GM13976 (cell line): ENCODE results near the gene SFMBT2.

Source experiments
- DNase-seq: peaks from one replicate; pipeline ENCODE4 v3.0.0; 2012; ENCODE audit warnings: low spot score
- in situ Hi-C: fragments of 300-500 bp; cut with MboI; formaldehyde crosslinking; loops from one replicate; pipeline ENCODE4 v1.12.0; 2022; ENCODE audit warnings: low sequenced_read_pairs, mixed read lengths, inconsistent platforms; ENCODE audit not compliant: unreplicated experiment
- TF ChIP-seq, protein P1 (sequence below): IDR thresholded peaks from 2 replicates; pipeline ENCODE4 v1.5.1; 2012; ENCODE audit warnings: borderline replicate concordance, mild to moderate bottlenecking; ENCODE audit not compliant: insufficient read depth; ENCODE audit errors: extremely low read depth, missing control alignments, control extremely low read depth

SFMBT2 gene

DNA sequence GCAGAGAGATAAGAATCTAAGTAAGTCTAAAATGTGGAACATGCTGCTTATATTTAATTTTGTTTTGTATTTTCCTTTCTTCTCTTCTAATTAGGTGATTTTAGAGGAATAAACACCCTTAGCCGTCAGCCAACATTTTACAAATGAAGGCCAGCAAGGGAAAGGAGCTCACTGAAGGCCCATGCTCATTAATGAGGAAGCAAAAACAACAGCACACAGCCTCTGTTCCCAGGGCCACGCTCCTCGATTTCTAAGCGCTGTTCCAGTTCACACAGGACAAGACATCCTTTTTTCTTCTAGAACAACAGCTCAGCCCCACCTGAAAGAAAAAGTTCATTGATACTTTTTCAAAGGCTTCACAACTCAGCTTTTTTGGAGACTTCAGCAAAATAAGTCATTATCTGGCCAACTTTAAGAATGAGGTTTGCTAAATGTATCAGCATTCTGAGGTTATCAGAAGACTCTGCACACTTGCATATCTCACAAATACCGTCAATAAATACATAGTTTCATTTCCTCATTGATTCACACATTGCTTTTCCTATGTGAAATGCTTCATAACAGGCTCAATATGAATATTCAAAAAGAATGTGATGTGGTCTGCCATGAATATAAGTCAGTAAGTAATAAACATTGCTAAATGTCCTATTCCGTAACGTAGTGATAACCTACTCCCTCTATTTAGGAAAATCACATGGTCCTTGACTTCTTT is 34.8 kb upstream of the SFMBT2 start:
- DNase-seq = peak; percentile 40
- in situ Hi-C loops = no loop called here
- TF ChIP-seq, protein P1, sequence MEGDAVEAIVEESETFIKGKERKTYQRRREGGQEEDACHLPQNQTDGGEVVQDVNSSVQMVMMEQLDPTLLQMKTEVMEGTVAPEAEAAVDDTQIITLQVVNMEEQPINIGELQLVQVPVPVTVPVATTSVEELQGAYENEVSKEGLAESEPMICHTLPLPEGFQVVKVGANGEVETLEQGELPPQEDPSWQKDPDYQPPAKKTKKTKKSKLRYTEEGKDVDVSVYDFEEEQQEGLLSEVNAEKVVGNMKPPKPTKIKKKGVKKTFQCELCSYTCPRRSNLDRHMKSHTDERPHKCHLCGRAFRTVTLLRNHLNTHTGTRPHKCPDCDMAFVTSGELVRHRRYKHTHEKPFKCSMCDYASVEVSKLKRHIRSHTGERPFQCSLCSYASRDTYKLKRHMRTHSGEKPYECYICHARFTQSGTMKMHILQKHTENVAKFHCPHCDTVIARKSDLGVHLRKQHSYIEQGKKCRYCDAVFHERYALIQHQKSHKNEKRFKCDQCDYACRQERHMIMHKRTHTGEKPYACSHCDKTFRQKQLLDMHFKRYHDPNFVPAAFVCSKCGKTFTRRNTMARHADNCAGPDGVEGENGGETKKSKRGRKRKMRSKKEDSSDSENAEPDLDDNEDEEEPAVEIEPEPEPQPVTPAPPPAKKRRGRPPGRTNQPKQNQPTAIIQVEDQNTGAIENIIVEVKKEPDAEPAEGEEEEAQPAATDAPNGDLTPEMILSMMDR = no peak

DNA sequence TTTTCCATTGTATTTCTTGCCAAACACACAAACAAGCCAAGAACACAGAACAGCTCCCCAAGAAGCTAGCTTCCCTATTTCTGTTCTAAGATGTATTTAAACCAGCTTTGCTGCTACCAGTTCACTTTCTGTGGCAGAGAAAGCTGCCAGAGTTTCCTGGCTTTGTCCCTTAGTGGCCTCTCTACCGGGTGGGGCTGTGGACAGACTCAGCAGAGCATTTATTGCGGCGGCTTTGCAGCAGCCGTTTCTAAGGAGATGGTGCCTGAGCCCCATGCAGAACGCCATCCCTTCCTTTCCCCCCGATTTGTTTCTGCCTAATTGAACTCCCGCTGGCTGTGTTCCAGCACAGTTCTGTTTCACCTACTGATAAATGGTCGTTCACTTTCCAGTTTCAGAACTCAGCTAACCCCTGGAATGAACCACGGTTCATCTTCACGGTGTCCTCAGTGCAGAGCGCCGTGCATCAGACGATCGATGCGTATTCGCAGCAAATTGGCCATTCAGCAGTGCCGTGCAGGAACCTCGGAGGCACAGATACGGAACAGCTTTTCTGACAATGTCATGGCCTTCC is 33.8 kb upstream of the SFMBT2 start:
- DNase-seq = no peak
- in situ Hi-C loops = no loop called here

DNA sequence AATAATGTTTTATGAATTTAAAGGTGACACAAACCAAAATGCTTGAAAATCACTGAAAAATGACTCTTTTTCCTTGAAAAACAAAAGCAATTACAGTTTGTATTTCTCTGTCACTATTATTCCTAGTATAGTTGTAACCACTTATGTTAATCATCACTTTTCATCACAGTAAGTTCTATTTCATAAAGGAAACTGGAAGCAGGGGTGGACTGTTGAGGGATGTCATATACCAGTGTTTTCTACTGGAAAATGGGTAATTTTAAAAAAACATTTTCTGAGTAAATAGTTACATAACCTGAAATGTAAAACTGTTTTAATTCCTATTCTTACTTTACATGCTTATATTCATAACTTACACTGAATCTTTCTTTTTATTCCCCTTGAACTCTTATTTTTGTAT is 32.2 kb upstream of the SFMBT2 start:
- TF ChIP-seq, protein P1 = no peak

More for the DNA sequence above, 33.8 kb upstream of the SFMBT2 start:
- TF ChIP-seq, protein P1 = no peak

DNA sequence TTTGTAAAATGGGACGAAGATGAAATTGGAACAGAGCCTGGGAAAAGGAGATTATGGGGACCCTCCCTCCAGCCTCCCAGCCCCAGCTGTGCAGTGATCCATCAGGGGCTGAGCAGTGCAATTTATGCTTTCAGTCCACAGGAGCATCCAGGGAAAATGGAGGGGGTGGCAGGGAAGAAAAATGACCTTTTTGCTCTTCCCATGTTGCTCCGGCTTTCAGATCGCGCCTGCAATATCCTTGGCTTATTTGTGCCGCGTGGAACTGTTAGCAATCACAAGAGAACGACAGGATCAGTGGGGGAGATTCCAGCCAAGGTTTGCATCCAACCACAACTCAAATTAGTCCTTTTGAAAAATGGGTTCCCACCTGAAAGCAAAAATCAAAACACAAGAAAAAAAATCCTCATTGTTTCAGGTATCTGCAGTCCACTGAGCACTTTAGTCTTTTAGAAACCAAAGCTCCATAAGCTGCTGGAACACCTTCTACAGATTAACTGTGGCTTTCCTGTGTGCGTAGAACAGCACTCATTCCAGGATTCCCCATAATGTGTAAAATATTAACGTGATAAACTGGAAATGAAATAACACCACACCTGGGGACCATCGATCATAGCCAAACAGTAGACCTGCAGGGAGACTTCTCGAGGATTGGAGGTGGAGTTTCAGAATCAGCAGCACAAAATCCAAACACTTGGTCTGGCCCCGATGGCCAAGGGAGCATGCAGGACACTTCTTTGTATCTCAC is 30.7 kb upstream of the SFMBT2 start:
- no peak for DNase-seq
- TF ChIP-seq, protein P1 = no peak
- in situ Hi-C loops = no loop called here

More for the DNA sequence above, 32.2 kb upstream of the SFMBT2 start:
- in situ Hi-C loops = no loop called here
- no peak for DNase-seq

DNA sequence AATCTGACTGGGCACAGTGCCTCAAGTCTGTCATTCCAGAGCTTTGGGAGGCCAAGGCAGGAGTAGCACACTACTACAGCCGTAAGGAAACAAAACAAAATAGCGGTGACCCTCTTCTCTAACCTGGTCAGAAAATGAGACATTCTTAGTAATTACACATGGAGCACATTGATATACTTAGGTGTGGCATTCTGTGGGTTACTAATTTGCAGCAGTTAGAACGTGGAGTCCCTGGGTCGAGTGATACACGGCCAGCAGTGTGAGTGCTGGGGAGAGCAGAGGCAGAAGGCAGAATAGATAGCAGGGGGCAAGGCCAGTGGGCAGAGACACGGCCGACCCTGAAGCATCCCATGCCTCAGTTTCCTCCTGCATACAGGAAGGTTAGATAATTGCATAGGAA is 28.9 kb upstream of the SFMBT2 start:
- no peak for DNase-seq
- in situ Hi-C loops = no loop called here
- TF ChIP-seq, protein P1 = no peak

DNA sequence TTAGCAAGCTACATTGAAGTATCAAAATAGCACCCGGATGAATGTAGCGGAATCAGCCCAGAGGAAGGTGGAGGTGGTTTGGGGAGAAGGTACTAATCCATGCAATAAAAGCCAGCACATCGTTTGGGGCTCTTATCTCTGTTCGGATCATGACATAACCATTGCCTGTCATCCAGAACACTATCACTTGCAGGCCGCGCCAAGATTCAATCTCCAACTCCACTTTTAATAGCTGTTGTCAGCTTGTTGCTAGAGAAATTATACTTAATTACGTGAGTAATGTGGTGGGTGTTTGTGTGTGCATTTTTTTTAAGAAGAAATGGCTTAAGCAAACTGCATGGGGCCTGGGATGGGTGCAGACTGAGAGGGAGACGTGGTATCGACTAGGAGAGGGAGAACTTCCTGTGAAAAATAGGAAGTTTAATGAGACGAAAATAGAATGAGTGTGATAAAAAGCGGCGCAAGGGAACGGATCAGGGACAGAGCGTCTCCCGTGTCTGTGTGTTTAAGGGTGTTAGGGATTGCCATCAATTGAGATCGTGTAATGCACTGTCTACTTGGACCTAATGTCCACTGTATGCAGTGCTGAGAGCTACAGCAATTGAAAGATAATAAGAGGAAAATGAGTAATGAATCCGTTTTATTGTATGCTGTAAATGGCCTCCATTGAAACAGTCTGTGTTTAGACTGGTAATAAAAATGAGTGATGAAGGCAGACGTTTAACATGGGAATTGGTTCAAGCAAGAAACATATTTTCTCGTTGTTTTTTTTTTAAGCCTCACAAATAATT is 27.6 kb upstream of the SFMBT2 start:
- no peak for DNase-seq
- in situ Hi-C loops = no loop called here
- TF ChIP-seq, protein P1 = no peak
